Measurements from ENCODE around the gene TMEM270. TPM values are rescaled to one million over a fixed set of nuclear protein-coding genes. Genes with fewer than 3 reads are reported as not detected.

Gene TMEM270
- total RNA-seq, 1 donor from 2014 or later, result not detected

GRCh38 chr7:73899731-73900142, 38.8 kb downstream of the TMEM270 start:
- H3K79me2 ChIP-seq (ENCODE audit: low read depth), result no peaks in the 10 kb centered on the region
- Mint-ChIP-seq H3K27me3 (ENCODE audit: insufficient read depth, low read depth) (peaks cover 4% of the 10 kb centered on the region), H3K4me1 (peaks cover 14% of the 10 kb centered on the region), H3K27ac (no peak overlapping the region), H3K9me3 (peaks cover 24% of the 10 kb centered on the region), H3K36me3 (peaks cover 4% of the 10 kb centered on the region), H3K4me3 (no peak overlapping the region)
- DNase-seq (ENCODE audit: low spot score), result no peak
- no peak overlapping the region for H3K9ac ChIP-seq
- H3K4me3 ChIP-seq, result no peak overlapping the region
- H4K20me1 ChIP-seq (ENCODE audit: low read depth), result no peaks in the 10 kb centered on the region
- H3K36me3 ChIP-seq, result no peaks in the 10 kb centered on the region
- no peak overlapping the region for H3K27ac ChIP-seq
- no peaks in the 10 kb centered on the region for H3F3A ChIP-seq (ENCODE audit: low read depth)
- no peak overlapping the region for H2AFZ ChIP-seq (replicated peaks)
- H3K4me2 ChIP-seq, result no peak overlapping the region
- H3K27me3 ChIP-seq, result no peaks in the 10 kb centered on the region
- TF ChIP-seq EZH2 (IDR thresholded peaks at IDR 0.05) (no peak), EZH2phosphoT487 (IDR thresholded peaks at IDR 0.05) (no peak)
- TF ChIP-seq, protein P1, sequence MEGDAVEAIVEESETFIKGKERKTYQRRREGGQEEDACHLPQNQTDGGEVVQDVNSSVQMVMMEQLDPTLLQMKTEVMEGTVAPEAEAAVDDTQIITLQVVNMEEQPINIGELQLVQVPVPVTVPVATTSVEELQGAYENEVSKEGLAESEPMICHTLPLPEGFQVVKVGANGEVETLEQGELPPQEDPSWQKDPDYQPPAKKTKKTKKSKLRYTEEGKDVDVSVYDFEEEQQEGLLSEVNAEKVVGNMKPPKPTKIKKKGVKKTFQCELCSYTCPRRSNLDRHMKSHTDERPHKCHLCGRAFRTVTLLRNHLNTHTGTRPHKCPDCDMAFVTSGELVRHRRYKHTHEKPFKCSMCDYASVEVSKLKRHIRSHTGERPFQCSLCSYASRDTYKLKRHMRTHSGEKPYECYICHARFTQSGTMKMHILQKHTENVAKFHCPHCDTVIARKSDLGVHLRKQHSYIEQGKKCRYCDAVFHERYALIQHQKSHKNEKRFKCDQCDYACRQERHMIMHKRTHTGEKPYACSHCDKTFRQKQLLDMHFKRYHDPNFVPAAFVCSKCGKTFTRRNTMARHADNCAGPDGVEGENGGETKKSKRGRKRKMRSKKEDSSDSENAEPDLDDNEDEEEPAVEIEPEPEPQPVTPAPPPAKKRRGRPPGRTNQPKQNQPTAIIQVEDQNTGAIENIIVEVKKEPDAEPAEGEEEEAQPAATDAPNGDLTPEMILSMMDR (IDR thresholded peaks at IDR 0.05), result no peak
- H3K9me3 ChIP-seq (ENCODE audit: low read depth), result no peaks in the 10 kb centered on the region
- H3K4me1 ChIP-seq, result no peaks in the 10 kb centered on the region

- Histone ChIP-seq H3K4me2 (no peak overlapping the region), H3K4me1 (no peaks in the 10 kb centered on the region), H4K20me1 (ENCODE audit: low read depth) (no peaks in the 10 kb centered on the region), H3F3A (ENCODE audit: low read depth) (no peaks in the 10 kb centered on the region), H3K27me3 (no peaks in the 10 kb centered on the region), H3K36me3 (no peaks in the 10 kb centered on the region), H3K9me3 (ENCODE audit: low read depth) (no peaks in the 10 kb centered on the region), H3K4me3 (no peak overlapping the region), H3K9ac (no peak overlapping the region), H3K79me2 (ENCODE audit: low read depth) (no peaks in the 10 kb centered on the region), H2AFZ (replicated peaks) (no peak overlapping the region), H3K27ac (no peak overlapping the region)
- Mint-ChIP-seq H3K27ac (no peak overlapping the region), H3K27me3 (ENCODE audit: insufficient read depth, low read depth) (peaks cover 4% of the 10 kb centered on the region), H3K9me3 (peaks cover 24% of the 10 kb centered on the region), H3K4me3 (no peak overlapping the region), H3K4me1 (peaks cover 13% of the 10 kb centered on the region), H3K36me3 (peaks cover 4% of the 10 kb centered on the region)
- DNase-seq (ENCODE audit: low spot score), result no peak
- TF ChIP-seq EZH2phosphoT487 (IDR thresholded peaks at IDR 0.05) (no peak), EZH2 (IDR thresholded peaks at IDR 0.05) (no peak)
- TF ChIP-seq, protein P1 (IDR thresholded peaks at IDR 0.05), result no peak
These were observed 39.3 kb downstream of the TMEM270 start for GRCh38 chr7:73900286-73900685.

DNA sequence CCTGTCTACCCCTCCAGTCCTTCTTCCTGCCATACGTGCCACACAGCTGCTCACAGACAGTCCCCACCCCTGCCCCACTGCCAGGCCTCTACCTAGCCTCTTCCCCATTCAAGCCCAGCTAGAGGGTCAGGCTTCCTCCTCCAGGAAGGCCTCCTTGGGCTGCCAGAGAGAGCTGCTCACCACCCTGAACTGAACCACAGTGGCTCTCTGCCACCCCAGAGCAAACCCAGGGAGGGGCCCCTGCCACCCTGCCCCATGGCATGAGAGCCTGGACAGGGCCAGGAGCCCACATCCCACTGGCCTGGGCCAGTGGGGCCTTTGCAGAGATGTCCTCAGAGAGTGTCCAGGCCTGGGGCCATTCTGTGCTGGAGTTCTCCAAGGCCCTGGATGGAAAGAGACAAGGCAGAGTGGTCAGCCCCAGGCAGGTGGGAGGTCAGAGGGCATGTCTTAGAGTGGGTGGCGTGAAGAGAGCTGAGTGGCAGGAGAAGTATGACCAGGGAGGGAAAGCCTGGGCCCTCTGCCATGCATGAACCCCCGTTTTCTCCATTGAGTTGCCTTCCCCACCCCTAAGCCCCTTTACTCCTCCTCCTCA, 40.4 kb downstream of the TMEM270 start:
- Mint-ChIP-seq H3K27me3 (ENCODE audit: insufficient read depth, low read depth) (peaks cover 4% of the 10 kb centered on the region), H3K4me1 (peaks cover 9% of the 10 kb centered on the region), H3K9me3 (peaks cover 14% of the 10 kb centered on the region), H3K4me3 (no peak overlapping the region), H3K36me3 (peaks cover 4% of the 10 kb centered on the region), H3K27ac (no peak overlapping the region)
- Histone ChIP-seq H4K20me1 (ENCODE audit: low read depth) (no peaks in the 10 kb centered on the region), H3K36me3 (no peaks in the 10 kb centered on the region), H3K9ac (no peak overlapping the region), H3K9me3 (ENCODE audit: low read depth) (no peaks in the 10 kb centered on the region), H3K27ac (no peak overlapping the region), H3K4me3 (no peak overlapping the region), H2AFZ (replicated peaks) (no peak overlapping the region), H3K27me3 (no peaks in the 10 kb centered on the region), H3K4me1 (no peaks in the 10 kb centered on the region), H3F3A (ENCODE audit: low read depth) (no peaks in the 10 kb centered on the region), H3K4me2 (no peak overlapping the region), H3K79me2 (ENCODE audit: low read depth) (no peaks in the 10 kb centered on the region)
- DNase-seq (ENCODE audit: low spot score), result no peak
- TF ChIP-seq EZH2 (IDR thresholded peaks at IDR 0.05) (no peak), EZH2phosphoT487 (IDR thresholded peaks at IDR 0.05) (no peak)
- TF ChIP-seq, protein P1 (IDR thresholded peaks at IDR 0.05), result no peak

All from neural progenitor cell (in vitro differentiated cells).